Naive thymus-derived CD4-positive, alpha-beta T cell (primary cell): ENCODE measurements around the gene EGFL7. TPM values are rescaled to one million over a fixed set of nuclear protein-coding genes. Genes with fewer than 3 reads are reported as not detected.

Experiments used
- microRNA-seq: library from miRNA; unstranded; fragments of <30 nt; microRNA quantifications from one replicate; pipeline ENCODE4 v1.2.0, GENCODE V29; 2022; ENCODE audit warnings: borderline microRNAs expressed
- polyA plus RNA-seq, 2 donors: library from polyadenylated mRNA; unstranded; fragments of 300-500 nt; fragmentation: Illumina TruSeq; gene quantifications; one replicate each; pipeline ENCODE4 v1.2.3, GENCODE V29; 2021
- total RNA-seq, 6 experiments: library from RNA in 5 of 6; stranded (reverse) in 5 of 6; gene quantifications; 1 replicate in 5 of 6; 2 replicates in 1 of 6; pipeline ENCODE4 v1.2.3 and lab custom pipeline; 2021 to 2026

EGFL7 gene
- total and polyA plus RNA-seq, 7 experiments from 2014 or later = 0.56 to 2.3 (median 0.97) TPM; not detected in 4

Small RNAs within 50 kb of the gene (microRNA-seq; reads per million reads assigned to microRNA genes)
- gene MIR126 = 70.5 reads per million, percentile 51 among the genes with 10 or more reads in this experiment

Other genes starting within 250 kb of the EGFL7 start
- gene INPP5E, start 223.1 kb upstream of the EGFL7 start, total RNA-seq = 10 to 100 TPM; 15.7 to 23.8 (median 22.6) TPM
- gene INPP5E, start 223.1 kb upstream of the EGFL7 start, polyA plus RNA-seq = 1 to 10 TPM; 2.3 to 4.3 TPM
- gene SEC16A, start 179.9 kb upstream of the EGFL7 start, total RNA-seq = 10 to 100 TPM; 79.8 to 88.5 (median 86.1) TPM
- gene SEC16A, start 179.9 kb upstream of the EGFL7 start, polyA plus RNA-seq = 10 to 100 TPM; 25.4 to 42.9 TPM
- 10 to 100 TPM; 49.7 to 92.9 (median 58.0) TPM for gene NOTCH1, start 116.9 kb upstream of the EGFL7 start, total RNA-seq
- gene NOTCH1, start 116.9 kb upstream of the EGFL7 start, polyA plus RNA-seq = 1 to 10 TPM; 1.9 to 7.1 TPM
- gene AGPAT2, start 24.5 kb downstream of the EGFL7 start, total RNA-seq = 10 to 100 TPM in 2 of 5 experiments, 1 to 10 TPM in 3; 2.3 to 20.6 (median 8.5) TPM
- gene AGPAT2, start 24.5 kb downstream of the EGFL7 start, polyA plus RNA-seq = 10 to 100 TPM; 12.0 to 13.1 TPM
- 1 to 10 TPM in 1 of 5 experiments, under 1 TPM in 2, not detected in 2; 0.46 to 1.6 (median 0.56) TPM for gene DIPK1B, start 49.7 kb downstream of the EGFL7 start, total RNA-seq
- gene DIPK1B, start 49.7 kb downstream of the EGFL7 start, polyA plus RNA-seq = under 1 TPM; 0.11 to 0.31 TPM
- 1 to 10 TPM in 3 of 5 experiments, under 1 TPM in 1, not detected in 1; 0.34 to 3.2 (median 1.2) TPM for gene LCN10, start 80.0 kb downstream of the EGFL7 start, total RNA-seq
- gene LCN10, start 80.0 kb downstream of the EGFL7 start, polyA plus RNA-seq = 1 to 10 TPM in 1 of 2 donors, under 1 TPM in 1; 0.45 to 1.1 TPM
- not detected for gene LCN6, start 85.6 kb downstream of the EGFL7 start, total RNA-seq
- gene LCN6, start 85.6 kb downstream of the EGFL7 start, polyA plus RNA-seq = not detected
- under 1 TPM in 1 of 5 experiments, not detected in 4; 0.83 TPM for gene LCN8, start 95.3 kb downstream of the EGFL7 start, total RNA-seq
- gene LCN8, start 95.3 kb downstream of the EGFL7 start, polyA plus RNA-seq = not detected
- not detected for gene LCN15, start 101.6 kb downstream of the EGFL7 start, total RNA-seq
- not detected for gene LCN15, start 101.6 kb downstream of the EGFL7 start, polyA plus RNA-seq
- gene TMEM141, start 128.4 kb downstream of the EGFL7 start, total RNA-seq = 10 to 100 TPM; 27.2 to 54.9 (median 36.2) TPM
- gene TMEM141, start 128.4 kb downstream of the EGFL7 start, polyA plus RNA-seq = 10 to 100 TPM; 28.2 to 30.6 TPM
- 1 to 10 TPM in 4 of 5 experiments, under 1 TPM in 1; 0.36 to 6.6 (median 3.0) TPM for gene CCDC183, start 133.4 kb downstream of the EGFL7 start, total RNA-seq
- under 1 TPM; 0.35 to 0.62 TPM for gene CCDC183, start 133.4 kb downstream of the EGFL7 start, polyA plus RNA-seq
- 100 to 1,000 TPM in 1 of 5 experiments, 10 to 100 TPM in 4; 59.6 to 100 (median 60.9) TPM for gene RABL6, start 145.0 kb downstream of the EGFL7 start, total RNA-seq
- 10 to 100 TPM in 1 of 2 donors, 1 to 10 TPM in 1; 9.4 to 17.4 TPM for gene RABL6, start 145.0 kb downstream of the EGFL7 start, polyA plus RNA-seq
- gene AJM1, start 179.6 kb downstream of the EGFL7 start, total RNA-seq = 1 to 10 TPM in 3 of 5 experiments, under 1 TPM in 2; 0.81 to 7.5 (median 1.8) TPM
- under 1 TPM in 1 of 2 donors, not detected in 1; 0.04 TPM for gene AJM1, start 179.6 kb downstream of the EGFL7 start, polyA plus RNA-seq
- 100 to 1,000 TPM in 1 of 5 experiments, 10 to 100 TPM in 4; 17.7 to 167 (median 27.7) TPM for gene PHPT1, start 186.5 kb downstream of the EGFL7 start, total RNA-seq
- 10 to 100 TPM; 57.0 to 75.7 TPM for gene PHPT1, start 186.5 kb downstream of the EGFL7 start, polyA plus RNA-seq
- gene MAMDC4, start 189.4 kb downstream of the EGFL7 start, total RNA-seq = 10 to 100 TPM in 1 of 5 experiments, 1 to 10 TPM in 4; 3.7 to 27.7 (median 6.1) TPM
- under 1 TPM in 1 of 2 donors, not detected in 1; 0.22 TPM for gene MAMDC4, start 189.4 kb downstream of the EGFL7 start, polyA plus RNA-seq
- 100 to 1,000 TPM; 224 to 369 (median 283) TPM for gene EDF1, start 203.4 kb downstream of the EGFL7 start, total RNA-seq
- gene EDF1, start 203.4 kb downstream of the EGFL7 start, polyA plus RNA-seq = 100 to 1,000 TPM; 337 to 404 TPM
- 10 to 100 TPM; 14.6 to 72.8 (median 29.6) TPM for gene TRAF2, start 223.6 kb downstream of the EGFL7 start, total RNA-seq
- 10 to 100 TPM; 11.9 to 29.1 TPM for gene TRAF2, start 223.6 kb downstream of the EGFL7 start, polyA plus RNA-seq